ENCODE measurements around the gene CD244.
"Not testable (repeated sequence)": the region's sequence is repeated elsewhere in the genome, so short reads cannot be mapped to it uniquely, and the experiment has no call there.

Gene CD244

GRCh38 chr1:160877221-160877620 lies 14.5 kb upstream of the CD244 start:
- no peak overlapping the region for H3K4me3 ChIP-seq (replicated peaks; ENCODE audit: low read depth, low read length)
- no peak for TF ChIP-seq CTCF (IDR thresholded peaks at IDR 0.05; ENCODE audit: low read depth, low read length, missing control alignments)
- DNase-seq (ENCODE audit: extremely low read depth, low read depth): no peak

DNA sequence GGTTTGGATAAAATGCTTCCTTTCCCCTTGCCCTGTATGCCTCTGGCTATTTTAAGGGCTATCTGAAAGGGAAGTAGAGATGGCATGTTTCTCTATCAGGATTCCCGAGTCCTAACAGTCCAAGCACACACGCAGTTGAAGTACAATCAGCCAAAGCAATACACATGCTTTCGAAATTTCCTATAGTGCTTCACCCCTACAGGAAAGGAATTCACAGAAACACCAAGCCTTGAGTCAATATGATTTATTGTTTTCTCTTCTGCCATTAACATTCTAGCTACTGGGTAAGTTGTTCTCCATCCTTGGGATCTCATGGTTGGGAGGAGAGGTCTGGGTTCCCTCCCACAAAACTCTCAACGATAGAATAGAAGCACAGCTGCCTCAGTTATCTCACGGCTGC lies 13.6 kb upstream of the CD244 start:
- no peak for TF ChIP-seq CTCF (IDR thresholded peaks at IDR 0.05; ENCODE audit: low read depth, low read length, missing control alignments)
- no peak for DNase-seq (ENCODE audit: extremely low read depth, low read depth)
- H3K4me3 ChIP-seq (replicated peaks; ENCODE audit: low read depth, low read length): no peak overlapping the region

- not testable (repeated sequence) for DNase-seq (ENCODE audit: extremely low read depth, low read depth); H3K4me3 ChIP-seq (replicated peaks; ENCODE audit: low read depth, low read length)
Observed at GRCh38 chr1:160875591-160875990, 12.9 kb upstream of the CD244 start.

DNA sequence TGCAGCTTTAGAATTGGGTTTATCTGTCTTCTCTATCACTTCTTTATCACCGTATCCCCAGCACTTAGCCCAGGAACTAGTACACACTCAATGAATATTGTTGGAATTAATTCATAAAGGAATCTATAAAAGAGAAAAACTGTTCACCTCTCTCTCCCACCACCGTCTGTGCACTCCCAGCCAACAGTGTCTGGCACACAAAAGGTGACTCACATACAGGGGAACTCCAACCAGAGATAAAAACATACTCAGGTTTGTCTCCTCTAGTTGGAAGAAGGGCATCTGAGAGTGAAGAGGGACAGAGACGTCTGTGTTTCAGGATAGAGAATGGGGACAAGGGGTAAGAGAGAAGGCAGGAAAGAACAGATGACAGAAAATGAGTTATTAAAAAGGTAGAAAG lies 12.2 kb upstream of the CD244 start:
- no peak for TF ChIP-seq CTCF (IDR thresholded peaks at IDR 0.05; ENCODE audit: low read depth, low read length, missing control alignments)
- DNase-seq (ENCODE audit: extremely low read depth, low read depth): no peak
- H3K4me3 ChIP-seq (replicated peaks; ENCODE audit: low read depth, low read length): no peak overlapping the region

- no peak for DNase-seq (ENCODE audit: extremely low read depth, low read depth)
- no peak for TF ChIP-seq CTCF (IDR thresholded peaks at IDR 0.05; ENCODE audit: low read depth, low read length, missing control alignments)
- no peak overlapping the region for H3K4me3 ChIP-seq (replicated peaks; ENCODE audit: low read depth, low read length)
Observed at GRCh38 chr1:160868141-160868540, 5.5 kb upstream of the CD244 start.

DNA sequence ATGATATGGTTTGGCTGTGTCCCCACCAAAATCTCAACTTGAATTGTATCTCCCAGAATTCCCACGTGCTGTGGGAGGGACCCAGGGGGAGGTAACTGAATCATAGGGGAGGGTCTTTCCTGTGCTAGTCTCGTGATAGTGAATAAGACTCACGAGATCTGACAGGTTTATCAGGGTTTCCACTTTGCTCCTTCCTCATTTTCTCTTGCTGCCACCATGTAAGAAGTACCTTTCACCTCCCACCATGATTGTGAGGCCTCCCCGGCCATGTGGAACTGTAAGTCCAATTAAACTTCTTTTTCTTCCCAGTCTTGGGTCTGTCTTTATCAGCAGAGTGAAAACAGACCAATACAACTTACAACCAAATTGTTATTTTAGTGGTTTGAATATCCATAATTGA lies 5.0 kb upstream of the CD244 start:
- H3K4me3 ChIP-seq (replicated peaks; ENCODE audit: low read depth, low read length); DNase-seq (ENCODE audit: extremely low read depth, low read depth): not testable (repeated sequence)

DNA sequence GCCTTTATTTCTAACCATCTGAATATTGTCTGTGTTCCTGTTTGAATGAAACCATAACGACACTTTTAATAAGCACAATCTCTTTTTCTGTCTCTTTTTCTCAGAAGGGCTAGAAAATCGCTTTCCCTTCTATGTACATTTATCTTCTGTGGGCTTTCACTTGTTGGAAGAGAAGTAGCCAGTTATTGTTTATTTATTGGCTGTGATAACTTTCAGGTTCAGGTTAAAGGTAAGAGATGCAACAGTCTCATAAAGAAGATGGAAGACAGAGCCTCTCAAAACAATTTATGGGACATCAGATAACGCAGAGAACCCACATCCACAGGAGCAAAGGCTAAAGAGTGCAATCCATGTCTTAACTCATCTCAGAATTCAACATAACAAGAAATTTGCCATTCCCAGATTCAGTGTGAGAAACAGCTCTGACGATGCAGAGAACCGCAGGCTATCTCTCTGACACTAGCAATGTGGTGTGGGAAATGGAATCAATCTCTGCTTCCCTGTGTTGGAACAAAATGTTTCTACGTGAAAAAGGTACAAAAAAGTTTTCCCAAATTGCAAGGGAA lies 4.1 kb upstream of the CD244 start:
- no peak for DNase-seq (ENCODE audit: extremely low read depth, low read depth)
- TF ChIP-seq CTCF (IDR thresholded peaks at IDR 0.05; ENCODE audit: low read depth, low read length, missing control alignments): no peak
- H3K4me3 ChIP-seq (replicated peaks; ENCODE audit: low read depth, low read length): no peak overlapping the region

GRCh38 chr1:160866001-160866694 lies 3.5 kb upstream of the CD244 start:
- no peak for DNase-seq (ENCODE audit: extremely low read depth, low read depth)
- no peak for TF ChIP-seq CTCF (IDR thresholded peaks at IDR 0.05; ENCODE audit: low read depth, low read length, missing control alignments)
- H3K4me3 ChIP-seq (replicated peaks; ENCODE audit: low read depth, low read length): no peak overlapping the region
